GM21515 (cell line): ENCODE data around the gene TMC3.

Source experiments
- ATAC-seq: cut with Tn5 transposase; IDR thresholded peaks from one replicate; pipeline ENCODE4 v1.9.1; 2021; ENCODE audit not compliant: unreplicated experiment

TMC3 gene

DNA sequence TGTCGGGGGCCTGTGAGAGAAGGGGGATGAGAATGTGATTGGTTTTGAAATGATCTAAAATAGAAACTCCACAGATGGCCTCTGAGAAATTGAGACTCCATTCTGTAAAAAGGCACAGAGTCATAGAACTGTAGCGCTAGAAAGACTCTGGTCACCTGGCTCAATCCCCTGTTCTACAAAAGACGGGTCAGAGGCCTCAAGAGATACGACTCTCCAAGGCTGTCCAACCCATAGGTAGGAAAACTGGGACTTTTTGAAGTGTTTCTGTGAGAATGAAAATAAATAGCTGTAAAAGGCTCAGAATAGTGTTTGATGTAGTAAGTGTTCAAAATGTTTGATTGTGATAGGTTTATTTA is 11.7 kb upstream of the TMC3 start:
- ATAC-seq = no peak

- ATAC-seq = no peak
Measured at GRCh38 chr15:81384891-81385720, 11.1 kb upstream of the TMC3 start.

- no peak for ATAC-seq
Measured at GRCh38 chr15:81381720-81382119, 7.7 kb upstream of the TMC3 start.

- no peak for ATAC-seq
Measured at GRCh38 chr15:81380668-81381067, 6.7 kb upstream of the TMC3 start.

GRCh38 chr15:81380203-81380602 is 6.2 kb upstream of the TMC3 start:
- no peak for ATAC-seq

- ATAC-seq = no peak
Measured at GRCh38 chr15:81379269-81379668, 5.3 kb upstream of the TMC3 start.

DNA sequence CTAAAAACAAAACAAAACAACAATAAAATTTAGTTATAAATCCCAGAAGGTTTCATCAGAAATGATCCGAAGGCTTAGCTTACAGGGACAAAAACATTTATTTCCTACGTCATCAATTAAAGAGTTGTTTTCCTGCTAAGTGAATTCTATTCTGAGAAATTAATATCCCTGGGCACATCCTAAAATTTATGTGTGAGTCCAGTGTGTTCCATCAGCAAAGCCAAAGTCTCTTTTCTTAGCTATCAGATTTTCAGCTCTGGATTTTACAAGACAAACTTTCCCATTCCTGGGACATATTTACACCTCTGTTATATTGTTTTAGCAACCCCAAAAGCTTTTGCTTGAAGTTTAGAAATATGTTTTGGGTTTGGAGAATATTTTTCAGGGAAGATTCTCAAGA is 4.4 kb upstream of the TMC3 start:
- ATAC-seq = no peak

DNA sequence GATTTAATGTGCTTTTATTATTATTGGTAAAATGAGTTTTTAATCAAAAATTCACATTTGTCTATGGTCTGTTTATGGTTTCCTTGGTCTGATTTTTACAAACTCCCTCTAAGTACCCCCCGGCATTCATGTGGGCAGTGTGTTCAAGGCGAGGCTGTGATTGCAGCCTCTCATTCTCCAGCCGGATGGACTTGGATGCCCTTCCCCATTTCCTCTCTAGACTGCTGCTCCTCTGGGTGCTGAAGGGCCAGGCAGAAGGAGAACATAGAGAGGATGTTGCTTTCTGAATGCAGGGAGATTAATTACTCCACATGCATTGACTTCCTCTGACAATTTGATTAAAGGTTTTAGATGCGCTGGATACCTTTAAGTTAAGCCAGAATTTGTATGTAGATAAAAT is 3.9 kb upstream of the TMC3 start:
- ATAC-seq = no peak

DNA sequence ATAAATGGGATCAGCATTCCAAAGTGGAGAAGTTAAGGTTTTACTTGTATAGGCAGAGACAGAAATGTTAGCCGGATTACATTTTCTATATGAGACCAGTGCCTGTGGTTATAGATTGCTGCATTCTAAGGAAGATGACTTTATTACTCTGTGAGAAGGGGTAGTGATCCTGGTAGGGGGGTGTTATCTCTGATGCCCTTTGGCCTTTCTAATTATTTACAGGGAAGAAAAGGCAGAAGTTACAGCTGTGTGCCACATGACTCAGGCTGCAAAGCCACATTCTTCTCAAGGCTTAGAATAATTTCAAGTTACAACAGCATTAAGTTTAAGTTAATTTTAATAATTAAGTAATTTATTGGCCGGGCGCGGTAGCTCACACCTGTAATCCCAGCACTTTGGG is 2.2 kb upstream of the TMC3 start:
- no peak for ATAC-seq

DNA sequence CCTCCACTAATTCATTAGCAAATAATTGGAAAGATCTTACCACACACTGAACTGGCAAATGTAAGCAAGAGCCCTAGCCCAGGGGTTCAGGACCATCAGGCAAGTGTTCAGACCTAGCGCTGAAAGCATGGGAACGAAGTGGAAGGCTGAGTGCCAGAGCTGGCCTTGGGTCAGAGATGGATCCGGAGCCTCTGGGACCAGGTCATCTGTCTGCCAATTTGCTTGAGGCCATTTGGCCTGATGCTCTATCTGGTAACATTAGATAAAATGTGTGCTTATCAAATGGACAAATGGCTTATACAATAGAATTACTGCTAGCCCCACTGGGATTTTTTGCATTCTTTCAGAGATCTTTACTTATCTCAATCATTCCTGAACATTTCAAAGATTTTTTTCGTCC is 1.4 kb upstream of the TMC3 start:
- ATAC-seq = no peak

- ATAC-seq = no peak
Measured at GRCh38 chr15:81373176-81373575, 837 bp downstream of the TMC3 start.

DNA sequence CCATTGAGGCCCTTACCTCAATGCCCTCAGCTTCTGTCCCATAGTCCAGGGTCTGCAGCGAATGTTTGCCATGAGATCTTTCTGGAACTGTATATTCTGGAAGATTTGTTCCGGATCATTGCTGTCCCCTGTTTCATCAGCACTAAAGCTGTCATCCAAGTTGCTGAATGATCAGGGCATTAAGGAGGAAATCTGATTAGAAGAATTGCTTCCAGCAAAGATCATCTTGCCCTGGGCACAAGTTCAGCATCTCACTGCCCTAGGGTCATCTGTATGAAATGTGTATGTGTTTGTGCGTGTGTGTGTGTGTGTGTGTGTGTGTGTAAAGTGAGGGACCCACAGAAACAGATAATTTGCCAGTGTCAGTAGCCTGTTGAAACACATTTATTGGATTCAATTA is 1.4 kb downstream of the TMC3 start:
- ATAC-seq = no peak

DNA sequence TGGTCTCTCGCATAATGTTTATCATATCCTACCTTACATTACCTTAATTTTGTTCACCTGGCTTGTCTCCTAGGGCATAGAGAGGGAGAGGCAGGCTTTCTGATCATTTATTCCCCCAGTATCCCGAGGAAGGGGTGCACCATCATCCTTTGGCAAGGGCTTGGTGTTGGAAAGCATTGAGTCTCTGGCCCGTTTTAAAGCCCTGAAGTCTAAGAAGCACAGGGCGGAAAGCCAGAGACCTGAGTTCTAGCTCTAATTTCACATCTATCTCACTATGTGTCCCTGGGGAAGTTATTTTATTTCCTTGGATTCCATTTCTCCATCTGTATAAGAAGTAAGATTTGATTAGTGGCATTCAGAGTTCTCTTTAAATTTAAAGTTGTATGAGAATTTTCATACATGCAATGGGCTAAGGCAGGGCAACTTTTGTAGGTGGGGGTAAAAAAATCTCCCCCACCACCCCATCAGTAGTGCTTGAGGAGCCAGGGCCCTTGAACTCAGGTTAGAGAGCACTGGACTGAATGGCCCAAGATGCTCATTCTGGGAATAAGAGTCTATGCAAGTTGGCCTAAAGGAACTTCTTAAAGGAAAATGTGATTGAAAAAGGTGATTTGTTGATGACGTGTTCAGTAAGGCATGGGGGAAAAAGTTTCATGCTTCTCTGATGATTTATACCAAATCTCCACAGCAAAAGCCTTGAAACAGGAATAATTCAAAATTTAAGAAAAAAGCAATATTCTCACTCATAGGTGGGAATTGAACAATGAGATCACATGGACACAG is 10.1 kb downstream of the TMC3 start:
- ATAC-seq = no peak

DNA sequence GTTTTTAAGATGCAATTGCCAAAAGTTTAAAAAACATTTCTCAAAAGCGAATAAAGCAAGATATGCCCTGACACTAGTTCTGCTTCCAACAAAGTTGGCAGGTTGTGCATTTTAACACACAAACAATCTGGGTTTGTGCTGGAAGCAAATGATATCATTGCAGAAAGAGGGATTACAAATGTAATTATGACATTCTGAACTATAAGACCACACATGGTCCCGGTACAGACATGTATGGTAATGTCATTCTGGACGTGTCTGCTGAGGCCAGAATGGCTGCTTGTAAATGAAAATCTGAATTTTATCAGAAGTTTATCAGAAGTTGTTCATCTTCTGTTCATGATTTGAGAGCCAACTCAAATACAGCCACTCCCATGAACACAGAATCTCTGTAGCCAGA is 10.7 kb downstream of the TMC3 start:
- ATAC-seq = no peak

- no peak for ATAC-seq
Measured at GRCh38 chr15:81362790-81363189, 11.2 kb downstream of the TMC3 start.

GRCh38 chr15:81361891-81362290 is 12.1 kb downstream of the TMC3 start:
- ATAC-seq = no peak

GRCh38 chr15:81360491-81360890 is 13.5 kb downstream of the TMC3 start:
- no peak for ATAC-seq

GRCh38 chr15:81358248-81358647 is 15.8 kb downstream of the TMC3 start:
- no peak for ATAC-seq

GRCh38 chr15:81357180-81357686 is 16.8 kb downstream of the TMC3 start:
- ATAC-seq = no peak

GRCh38 chr15:81356252-81356651 is 17.8 kb downstream of the TMC3 start:
- ATAC-seq = no peak

DNA sequence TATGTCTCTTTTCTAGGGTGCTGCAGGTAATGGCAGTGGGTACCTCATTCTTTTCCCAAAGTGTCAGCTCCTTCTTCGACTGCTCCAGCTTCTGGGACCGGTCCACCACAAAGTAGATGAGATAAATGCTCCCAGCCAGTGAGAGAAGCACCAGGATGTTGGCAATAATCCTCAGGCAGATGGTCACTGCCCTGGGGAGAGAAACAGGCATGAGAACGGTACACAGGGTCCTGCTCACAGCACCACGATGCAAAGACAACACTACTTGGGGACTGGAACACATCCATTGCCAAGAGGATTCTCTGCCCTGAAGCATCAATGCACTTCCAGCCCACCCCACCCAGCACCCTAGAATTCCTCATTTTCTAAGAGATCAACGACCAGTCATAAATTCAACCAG is 22.4 kb downstream of the TMC3 start:
- ATAC-seq = no peak

DNA sequence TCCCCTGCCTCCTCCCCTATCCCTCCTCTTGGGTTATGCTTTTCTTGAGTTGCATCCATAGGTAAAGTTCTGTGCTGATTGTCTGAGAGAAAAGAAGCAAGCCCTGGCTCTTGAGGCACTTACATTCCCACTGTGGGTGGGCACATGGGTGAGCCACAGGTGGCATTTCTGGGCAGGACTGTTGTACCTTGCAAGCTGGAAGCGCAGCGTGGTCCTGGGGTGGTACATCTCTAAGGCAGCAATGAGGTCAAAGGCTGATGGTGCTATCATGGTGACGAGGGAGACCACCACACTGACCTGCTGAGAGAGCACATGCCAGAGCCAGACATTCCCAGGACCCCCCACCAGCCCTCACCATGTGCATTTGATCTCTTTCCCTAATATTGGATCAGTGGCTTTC is 24.7 kb downstream of the TMC3 start:
- ATAC-seq = no peak
